MCF 10A (cell line): ENCODE measurements around the gene NLRP7. TPM values are rescaled to one million over a fixed set of nuclear protein-coding genes. Genes with fewer than 3 reads are reported as not detected.
"Not testable (repeated sequence)": the region's sequence is repeated elsewhere in the genome, so short reads cannot be mapped to it uniquely, and the experiment has no call there.

ENCODE experiments used
- Bru-seq: library from RNA; stranded (reverse); fragments of 400-500 nt; gene quantifications from one replicate; lab custom pipeline; 2021; lab: Mats Ljungman, UMichigan
- BruChase-seq, 2 experiments: library from RNA; stranded (reverse); fragments of 400-500 nt; gene quantifications; one replicate each; lab custom pipeline; 2021; lab: Mats Ljungman, UMichigan
- BruUV-seq: library from RNA; stranded (reverse); fragments of 400-500 nt; replicated peaks from 2 replicates; lab custom pipeline; 2021; lab: Mats Ljungman, UMichigan
- CTCF ChIA-PET: fragments of 300-600 bp; sonication (Branson Sonifier 250); formaldehyde crosslinking; extraction: SDS; loops from one replicate; lab custom pipeline; 2021; ENCODE audit warnings: antibody characterized with exemption, inconsistent platforms; lab: Yijun Ruan, JAX
- POLR2A ChIA-PET: fragments of 300-600, 350-650 bp; sonication (Branson Sonifier 250); formaldehyde crosslinking; extraction: SDS; loops from one replicate; lab custom pipeline; 2020; ENCODE audit warnings: antibody characterized with exemption, inconsistent platforms; lab: Yijun Ruan, JAX
- DNase-seq: peaks from one replicate; pipeline ENCODE4 v3.0.0-alpha.2; 2018; ENCODE audit not compliant: unreplicated experiment
- H3K27ac Mint-ChIP-seq: one replicate; pipeline ENCODE4 v1.8.0; 2022; ENCODE audit warnings: mild to moderate bottlenecking, low read depth, mixed read lengths; ENCODE audit not compliant: unreplicated experiment
- H3K27me3 Mint-ChIP-seq: one replicate; pipeline ENCODE4 v1.8.0; 2022; ENCODE audit warnings: mixed read lengths; ENCODE audit not compliant: insufficient read depth, unreplicated experiment
- H3K36me3 Mint-ChIP-seq: one replicate; pipeline ENCODE4 v1.8.0; 2022; ENCODE audit warnings: mild to moderate bottlenecking, moderate library complexity, mixed read lengths; ENCODE audit not compliant: insufficient read depth, unreplicated experiment
- H3K4me1 Mint-ChIP-seq: one replicate; pipeline ENCODE4 v1.8.0; 2022; ENCODE audit warnings: mixed read lengths; ENCODE audit not compliant: insufficient read depth, unreplicated experiment
- H3K4me3 Mint-ChIP-seq: one replicate; pipeline ENCODE4 v1.8.0; 2022; ENCODE audit warnings: mild to moderate bottlenecking, moderate library complexity, mixed read lengths; ENCODE audit not compliant: unreplicated experiment
- H3K9me3 Mint-ChIP-seq: one replicate; pipeline ENCODE4 v1.8.0; 2022; ENCODE audit warnings: mixed read lengths; ENCODE audit not compliant: unreplicated experiment
- CTCF ChIP-seq: fragments of 200-600 bp; IDR thresholded peaks from one replicate; pipeline ENCODE4 v1.8.0; 2022; ENCODE audit warnings: antibody characterized with exemption, mild to moderate bottlenecking; ENCODE audit not compliant: unreplicated experiment
- intact Hi-C: fragments of 100-400 bp; cut with micrococcal nuclease; formaldehyde crosslinking; loops from 2 replicates; pipeline ENCODE4 v1.14.1; 2022
- long read RNA-seq: library from polyadenylated mRNA; stranded (forward); transcript quantifications from one replicate; pipeline ENCODE4 v2.0.0, GENCODE V29; 2022
- total RNA-seq: library from RNA; stranded (reverse); gene quantifications from 2 replicates; pipeline ENCODE4 v1.2.3, GENCODE V29; 2022

Gene NLRP7
- total RNA-seq (not detected in 2 replicates), Bru-seq, nascent RNA (not detected), BruChase-seq, experiment 1, labeled RNA remaining after a 6-hour chase (percentile 2 among the genes with signal in this experiment), BruChase-seq, experiment 2, labeled RNA remaining after a 2-hour chase (not detected)
- long read RNA-seq, result 0 reads

GRCh38 chr19:54947381-54947780 is at the start of gene NLRP7:
NLRP7 (minus strand) TSS chr19:54947530.
- CTCF ChIA-PET, result interaction anchor here (0.6 kb wide), 2 partner anchors 295 to 309 kb away, joined by 5 to 8 read pairs; no protein-coding TSS in a partner anchor
- Mint-ChIP-seq H3K36me3 (no peaks in the 10 kb centered on the region), H3K4me1 (no peaks in the 10 kb centered on the region), H3K9me3 (no peaks in the 10 kb centered on the region), H3K27ac (no peak within 1 kb of the TSS), H3K4me3 (no peak within 1 kb of the TSS), H3K27me3 (no peaks in the 10 kb centered on the region)
- DNase-seq, result no peak
- POLR2A ChIA-PET, result no interaction called here
- intact Hi-C loops, result no loop called here
- TF ChIP-seq CTCF, result no peak
- no TSS peak for BruUV-seq

GRCh38 chr19:54995561-54995960 is 48.2 kb upstream of the NLRP7 start:
- TF ChIP-seq CTCF, result no peak
- Mint-ChIP-seq H3K36me3 (peaks cover 4% of the 10 kb centered on the region), H3K27ac (no peak overlapping the region), H3K27me3 (peaks cover 14% of the 10 kb centered on the region), H3K4me3 (no peak overlapping the region), H3K9me3 (peaks cover 10% of the 10 kb centered on the region), H3K4me1 (no peaks in the 10 kb centered on the region)
- BruUV-seq, result no TSS peak
- intact Hi-C loops, result no loop called here
- no peak for DNase-seq
- POLR2A ChIA-PET, result no interaction called here
- CTCF ChIA-PET, result interaction anchor here (0.6 kb wide), 1 partner anchor 1091 kb away, joined by 3 read pairs; no protein-coding TSS in a partner anchor

DNA sequence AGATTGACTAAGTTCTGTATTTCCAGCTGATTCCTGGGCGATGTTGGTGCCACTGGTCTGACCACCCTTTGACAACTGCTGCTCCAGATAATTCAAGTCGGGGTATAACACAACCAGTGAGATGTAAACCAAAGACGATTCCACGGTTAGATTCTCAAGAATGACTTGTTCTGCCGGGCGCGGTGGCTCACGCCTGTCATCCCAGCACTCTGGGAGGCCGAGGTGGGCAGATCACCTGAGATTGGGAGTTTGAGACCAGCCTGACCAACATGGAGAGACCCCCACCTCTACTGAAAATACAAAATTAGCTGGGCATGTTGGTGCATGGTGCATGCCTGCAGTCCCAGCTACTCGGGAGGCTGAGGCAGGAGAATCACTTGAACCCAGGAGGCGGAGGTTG is 42.2 kb upstream of the NLRP7 start:
- H3K4me3 Mint-ChIP-seq, H3K4me1 Mint-ChIP-seq, H3K36me3 Mint-ChIP-seq, intact Hi-C loops, CTCF ChIA-PET, BruUV-seq, H3K27ac Mint-ChIP-seq, POLR2A ChIA-PET, DNase-seq: not testable (repeated sequence)
- peaks cover 14% of the 10 kb centered on the region for H3K9me3 Mint-ChIP-seq
- H3K27me3 Mint-ChIP-seq, result peaks cover 11% of the 10 kb centered on the region

GRCh38 chr19:54982562-54982961 is 35.2 kb upstream of the NLRP7 start:
- H3K27ac Mint-ChIP-seq, H3K4me3 Mint-ChIP-seq, BruUV-seq, POLR2A ChIA-PET, H3K36me3 Mint-ChIP-seq, H3K9me3 Mint-ChIP-seq, intact Hi-C loops, H3K4me1 Mint-ChIP-seq, H3K27me3 Mint-ChIP-seq, DNase-seq: not testable (repeated sequence)
- CTCF ChIA-PET, result interaction anchor here (0.6 kb wide), 1 partner anchor 979 kb away, joined by 3 read pairs; no protein-coding TSS in a partner anchor

- H3K27ac Mint-ChIP-seq, H3K4me3 Mint-ChIP-seq, intact Hi-C loops, H3K4me1 Mint-ChIP-seq, H3K27me3 Mint-ChIP-seq, H3K9me3 Mint-ChIP-seq, CTCF ChIA-PET, BruUV-seq, POLR2A ChIA-PET, H3K36me3 Mint-ChIP-seq, DNase-seq: not testable (repeated sequence)
These were observed 26.1 kb upstream of the NLRP7 start for GRCh38 chr19:54973229-54974090.

GRCh38 chr19:54971446-54971845 is 24.1 kb upstream of the NLRP7 start:
- H3K4me1 Mint-ChIP-seq, H3K4me3 Mint-ChIP-seq, H3K36me3 Mint-ChIP-seq, BruUV-seq, intact Hi-C loops, H3K27ac Mint-ChIP-seq, CTCF ChIA-PET, H3K27me3 Mint-ChIP-seq, DNase-seq, POLR2A ChIA-PET, H3K9me3 Mint-ChIP-seq: not testable (repeated sequence)
